Superior temporal gyrus (tissue), 1 donor: ENCODE measurements around the gene DCBLD2.

Source experiments
- DNase-seq: peaks from one replicate; pipeline ENCODE4 v3.0.0-alpha.2; 2016; ENCODE audit errors: extremely low spot score

Gene DCBLD2

DNA sequence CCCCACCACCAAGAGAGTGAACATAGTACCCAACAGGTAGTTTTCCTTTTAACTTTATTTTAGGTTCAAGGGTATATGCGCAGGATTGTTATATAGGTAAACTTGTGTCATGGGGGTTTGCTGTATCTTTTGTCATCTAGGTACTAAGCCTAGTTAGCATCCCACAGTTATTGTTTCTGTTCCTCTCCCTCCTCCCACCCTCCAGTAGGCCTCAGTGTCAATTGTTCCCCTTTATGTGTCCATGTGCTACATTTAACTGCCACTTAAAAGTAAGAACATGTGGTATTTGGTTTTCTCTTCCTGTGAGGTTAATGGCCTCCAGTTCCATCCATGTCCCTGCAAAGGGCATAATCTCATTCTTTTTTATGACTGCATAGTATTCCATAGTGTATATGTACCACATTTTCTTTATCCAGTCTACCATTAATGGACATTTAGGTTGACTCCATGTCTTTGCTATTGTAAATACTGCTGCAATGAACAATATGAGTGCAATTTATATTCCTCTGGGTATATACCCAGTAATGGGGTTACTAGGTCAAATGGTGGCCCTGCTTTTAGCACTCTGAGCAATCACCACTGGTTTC is 72.2 kb downstream of the DCBLD2 start:
- no peak for DNase-seq

GRCh38 chr3:98827221-98827920 is 74.1 kb downstream of the DCBLD2 start:
- no peak for DNase-seq

GRCh38 chr3:98826126-98826525 is 75.4 kb downstream of the DCBLD2 start:
- DNase-seq, result no peak

DNA sequence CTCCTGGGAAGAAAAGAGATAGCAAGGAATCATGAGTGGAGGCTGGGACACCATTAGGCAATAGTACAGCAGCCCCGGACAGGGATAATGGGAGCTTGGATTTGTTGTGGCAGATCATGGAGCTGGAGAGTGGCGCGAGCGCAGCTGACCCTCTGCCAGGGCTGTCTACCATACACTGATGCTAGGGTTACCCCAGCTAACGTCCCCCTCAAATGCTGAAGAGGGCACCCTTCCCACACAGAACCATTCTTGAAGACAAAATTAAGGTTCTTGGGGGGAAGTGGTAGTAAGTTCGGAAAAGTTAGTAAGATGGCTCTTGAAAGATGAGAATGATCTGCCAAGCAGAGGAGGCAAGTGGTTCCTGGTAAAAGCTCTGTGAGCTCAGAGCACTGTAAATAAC is 77.2 kb downstream of the DCBLD2 start:
- DNase-seq, result no peak

DNA sequence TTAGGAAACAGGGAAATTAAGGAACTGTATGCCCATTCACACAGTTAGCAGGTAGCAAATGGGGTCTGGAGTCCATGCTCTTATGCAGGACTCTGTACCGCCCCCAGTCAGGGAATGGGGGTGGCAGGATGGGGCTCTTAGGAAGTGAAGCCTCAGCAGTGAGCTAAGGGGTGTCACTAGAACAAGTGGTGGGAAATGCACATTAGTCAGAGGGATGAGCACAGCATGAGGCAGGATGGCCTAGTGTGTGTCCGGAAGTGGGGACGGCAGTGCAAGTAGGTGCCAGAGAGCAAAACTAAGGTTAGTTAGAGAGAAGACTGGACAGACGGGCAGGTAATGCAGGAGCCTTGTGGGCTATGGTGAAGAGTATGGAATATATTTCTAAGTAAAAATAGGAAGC is 77.7 kb downstream of the DCBLD2 start:
- no peak for DNase-seq

- no peak for DNase-seq
Observed at GRCh38 chr3:98821063-98821462, 80.4 kb downstream of the DCBLD2 start.

DNA sequence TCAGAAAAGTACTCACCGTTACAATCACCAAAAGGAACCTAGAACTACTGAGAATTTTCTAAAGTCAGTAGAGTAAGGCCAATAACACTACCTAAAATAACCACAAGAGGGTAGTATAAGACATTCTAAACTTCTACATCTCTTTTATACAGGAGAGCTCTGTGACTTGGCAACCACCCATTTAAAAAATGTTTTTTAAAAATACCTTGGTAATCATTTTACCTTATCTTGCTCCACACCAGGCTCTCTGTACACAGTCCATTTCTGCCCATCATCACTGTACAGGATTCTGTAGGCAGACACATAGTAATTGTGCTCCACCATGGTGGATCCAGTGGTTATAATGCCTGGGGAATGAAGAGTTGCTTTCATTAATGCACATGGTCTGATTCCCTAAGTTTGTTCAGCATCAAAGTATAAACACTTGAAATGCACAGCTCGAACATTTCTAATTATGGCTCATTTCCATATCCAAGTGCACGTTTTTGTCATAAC is 83.9 kb downstream of the DCBLD2 start:
- peak; percentile 97 for DNase-seq

DNA sequence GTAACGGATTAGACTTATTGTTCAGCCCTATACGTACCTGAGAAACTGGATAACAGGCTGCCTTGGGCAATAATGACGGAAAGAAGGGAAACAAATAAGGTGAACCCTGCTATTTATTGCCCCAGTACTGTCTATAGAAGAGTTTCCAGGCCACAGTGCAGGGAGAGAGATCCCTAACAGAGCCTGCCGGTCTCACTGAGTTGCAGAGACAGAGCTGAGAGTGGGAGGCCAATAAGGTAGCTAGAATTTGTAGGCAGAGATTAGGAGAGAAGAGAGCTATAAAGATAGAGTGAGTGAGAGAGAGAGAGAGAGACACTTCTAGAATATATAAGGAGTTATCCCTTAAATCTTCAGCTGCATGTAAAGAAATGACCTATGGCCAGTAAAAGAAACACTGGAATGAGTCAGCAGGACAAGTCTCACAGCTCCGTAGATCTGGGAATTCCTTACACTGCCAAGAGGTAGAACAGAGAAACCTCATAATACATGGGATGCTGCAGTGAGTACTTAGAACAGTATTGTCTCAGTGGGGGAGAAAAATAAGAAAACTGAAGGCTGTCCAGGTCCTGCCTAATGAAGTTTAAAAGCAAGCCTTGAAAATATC is 86.6 kb downstream of the DCBLD2 start:
- DNase-seq, result no peak

DNA sequence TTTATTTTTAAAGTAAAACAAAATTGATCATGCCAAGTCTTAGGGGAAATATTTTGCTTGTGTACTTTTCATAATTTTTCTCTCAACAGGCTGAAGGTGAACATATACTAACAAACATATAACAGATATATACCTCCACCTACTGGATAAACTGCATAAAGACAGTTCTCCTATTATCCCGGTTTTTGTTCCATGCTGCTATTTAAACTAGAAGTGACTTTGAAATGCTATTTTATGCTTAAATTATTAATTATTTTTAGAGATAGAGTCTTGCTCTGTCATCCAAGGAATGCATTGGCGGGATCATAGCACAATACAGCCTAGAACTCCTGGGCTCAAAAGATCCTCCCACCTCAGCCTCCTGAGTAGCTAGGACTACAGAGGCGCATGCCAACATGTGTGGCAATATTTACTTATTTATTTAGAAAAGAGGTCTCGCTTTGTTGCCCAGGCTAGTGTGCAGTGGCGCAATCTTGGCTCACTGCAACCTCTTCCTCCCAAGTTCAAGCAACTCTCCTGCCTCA is 88.6 kb downstream of the DCBLD2 start:
- DNase-seq, result peak; percentile 82

DNA sequence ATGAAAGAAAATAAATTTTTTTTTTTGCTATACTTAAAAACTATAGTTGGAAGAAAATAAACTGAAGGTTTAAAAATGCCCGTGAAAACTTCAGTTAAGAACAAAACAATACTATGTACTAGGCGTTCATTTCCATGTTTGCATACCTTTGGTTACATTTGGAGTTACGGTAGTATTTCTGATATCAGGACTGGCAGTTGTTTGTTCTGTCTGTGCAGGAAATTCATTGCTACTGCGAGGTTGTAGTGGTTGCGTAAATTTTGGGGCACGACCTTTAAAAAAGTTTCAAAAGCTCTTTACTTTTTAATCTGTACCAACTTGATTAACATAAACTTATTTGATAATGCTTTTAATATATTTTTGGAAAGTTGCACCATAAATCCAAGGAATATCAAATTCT is 90.4 kb downstream of the DCBLD2 start:
- DNase-seq, result no peak

- DNase-seq, result no peak
Observed at GRCh38 chr3:98809557-98809956, 91.9 kb downstream of the DCBLD2 start.

- DNase-seq, result no peak
Observed at GRCh38 chr3:98808071-98808470, 93.4 kb downstream of the DCBLD2 start.

DNA sequence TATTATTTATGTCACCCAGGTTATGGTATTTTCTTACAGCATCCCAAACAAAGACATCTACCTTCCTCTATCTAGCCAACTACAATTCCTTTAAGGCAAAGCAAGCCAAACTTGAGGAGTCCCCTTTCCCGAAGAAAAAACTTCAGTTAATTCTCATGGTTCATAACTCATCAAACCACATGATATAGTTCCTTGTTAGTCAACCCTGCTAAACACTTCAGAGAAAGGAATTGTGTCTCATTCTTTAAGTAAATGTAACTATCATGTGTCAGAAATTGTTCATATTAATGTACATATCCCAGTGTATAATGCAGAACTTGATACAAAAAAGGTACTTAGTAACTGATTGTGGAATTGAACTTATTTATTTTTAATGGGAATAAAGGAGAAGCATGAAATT is 93.9 kb downstream of the DCBLD2 start:
- DNase-seq, result no peak

DNA sequence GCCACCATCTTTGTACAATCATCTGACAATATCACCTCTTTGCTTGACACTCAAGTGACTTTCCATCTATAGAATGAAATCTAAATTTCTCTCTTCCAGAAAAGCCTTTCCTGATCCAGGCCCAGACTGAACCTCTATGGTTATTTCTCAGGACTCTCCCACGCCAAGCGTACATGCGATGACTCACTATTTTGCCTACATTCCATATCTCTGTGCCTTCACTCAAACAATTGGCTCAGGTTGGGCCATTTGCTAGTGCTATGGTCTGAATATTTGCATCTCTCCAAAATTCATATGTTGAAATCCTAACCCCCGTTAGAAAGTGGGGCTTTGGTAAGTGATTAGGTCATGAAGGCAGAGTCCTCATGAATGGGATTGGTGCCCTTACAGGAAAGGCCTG is 94.5 kb downstream of the DCBLD2 start:
- DNase-seq, result no peak

DNA sequence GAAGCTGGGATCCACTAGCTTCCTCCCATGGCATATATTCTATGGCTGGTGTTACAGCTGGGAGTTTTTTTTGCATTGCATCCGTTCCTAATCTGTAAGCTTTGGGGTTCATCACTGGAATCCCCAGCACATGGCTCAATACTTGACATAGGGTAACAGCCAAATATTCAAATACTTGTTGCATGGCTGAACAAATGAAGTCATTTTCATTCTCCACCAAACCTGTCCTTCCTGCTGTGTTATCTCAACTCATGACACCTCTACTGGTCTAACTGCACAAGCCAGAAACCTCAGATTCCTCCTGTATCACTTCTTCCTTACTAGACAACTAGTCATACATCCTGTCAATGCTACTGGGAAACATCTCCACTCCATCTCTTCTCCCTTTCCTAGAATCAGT is 95.0 kb downstream of the DCBLD2 start:
- no peak for DNase-seq

- DNase-seq, result no peak
Observed at GRCh38 chr3:98805571-98805970, 95.9 kb downstream of the DCBLD2 start.

DNA sequence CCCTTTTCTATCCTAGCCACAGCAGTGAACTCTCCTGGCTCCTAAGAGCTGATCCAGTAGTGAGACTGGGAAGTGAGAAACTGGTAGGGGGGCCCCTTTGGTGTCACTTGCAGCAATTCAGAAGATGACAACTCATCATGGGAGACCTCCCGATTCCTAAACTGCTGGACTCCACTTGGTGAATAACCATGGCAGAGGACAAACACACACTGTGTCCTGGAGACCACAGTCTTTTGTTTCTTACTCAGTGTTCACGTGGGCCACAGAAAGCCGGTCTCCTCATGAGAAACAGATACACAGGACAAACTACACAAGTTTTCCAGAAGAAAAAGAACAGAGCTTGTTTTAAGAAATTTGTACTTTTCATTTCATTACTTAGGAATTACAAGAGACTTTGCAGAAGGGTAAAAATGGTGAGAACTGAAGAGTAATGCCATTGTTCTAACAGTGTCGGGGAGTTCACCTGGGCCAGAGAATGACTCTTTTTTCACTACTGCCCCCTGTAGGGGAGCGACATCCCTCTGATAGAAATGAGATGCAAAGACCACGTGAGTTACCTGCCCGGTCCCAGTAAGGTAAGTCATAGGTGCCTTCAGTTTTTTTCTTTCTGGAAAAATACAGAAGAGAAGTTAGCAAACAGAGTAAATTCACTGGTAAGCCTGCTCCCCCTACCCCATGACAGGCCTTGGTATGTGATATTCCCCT is 100.3 kb downstream of the DCBLD2 start:
- DNase-seq, result no peak

DNA sequence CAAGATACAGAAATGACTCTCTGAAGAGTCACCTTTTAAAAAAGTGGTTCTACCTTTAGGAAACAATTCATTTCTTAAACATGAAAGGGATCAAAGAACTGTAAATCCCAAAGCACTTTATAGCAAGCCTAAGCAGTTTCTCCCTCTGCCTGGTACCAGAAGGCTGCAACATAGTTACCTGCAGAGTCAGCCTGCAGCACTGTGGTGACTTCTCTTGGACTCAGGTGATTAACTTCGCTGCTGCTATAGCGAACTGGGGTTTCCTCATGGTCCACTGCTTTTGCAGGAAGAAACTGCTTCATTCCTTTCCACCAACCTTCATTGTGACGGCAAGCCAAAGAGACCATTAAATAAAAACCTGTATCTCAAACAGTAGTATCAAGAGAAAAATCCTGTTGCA is 101.1 kb downstream of the DCBLD2 start:
- no peak for DNase-seq

DNA sequence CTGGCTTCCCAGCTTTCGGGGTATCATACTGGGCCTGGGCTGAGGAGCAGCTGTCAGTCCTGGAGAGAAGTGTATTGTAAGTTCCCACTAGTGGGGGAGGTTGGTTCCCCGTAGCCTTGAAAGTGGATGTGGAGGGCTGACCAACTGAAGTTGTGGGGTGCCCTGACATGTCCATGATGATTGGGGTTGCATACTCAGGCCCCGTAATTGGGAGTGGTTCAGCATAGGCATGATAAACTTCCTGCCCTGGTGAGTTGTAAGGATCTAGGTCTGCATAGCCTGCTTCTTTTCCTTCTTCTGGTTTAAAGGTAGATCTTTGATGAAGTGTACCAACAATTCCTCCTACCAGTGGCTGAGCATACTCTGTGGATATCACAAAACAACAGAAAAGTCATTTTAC is 102.0 kb downstream of the DCBLD2 start:
- no peak for DNase-seq

DNA sequence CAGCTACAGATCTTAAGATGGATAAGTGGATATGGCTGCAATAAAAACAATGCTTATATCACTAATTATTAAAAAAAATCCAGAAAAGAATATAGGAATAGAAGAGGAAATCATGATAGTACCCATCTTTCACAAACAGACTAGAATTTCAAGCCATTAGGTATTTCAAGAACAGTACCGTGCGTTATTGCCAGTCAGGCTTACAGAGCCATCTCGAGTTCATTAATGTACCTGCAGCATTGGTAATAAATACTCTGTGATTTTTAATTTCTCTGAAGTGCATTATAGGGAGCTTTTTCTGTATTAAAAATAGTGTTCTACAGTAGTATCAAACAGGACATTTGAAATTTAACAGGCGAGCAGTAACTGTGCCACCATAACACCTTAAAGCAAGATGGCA is 102.7 kb downstream of the DCBLD2 start:
- DNase-seq, result peak; percentile 13

- peak; percentile 26 for DNase-seq
Observed at GRCh38 chr3:98797905-98798304, 103.6 kb downstream of the DCBLD2 start.

DNA sequence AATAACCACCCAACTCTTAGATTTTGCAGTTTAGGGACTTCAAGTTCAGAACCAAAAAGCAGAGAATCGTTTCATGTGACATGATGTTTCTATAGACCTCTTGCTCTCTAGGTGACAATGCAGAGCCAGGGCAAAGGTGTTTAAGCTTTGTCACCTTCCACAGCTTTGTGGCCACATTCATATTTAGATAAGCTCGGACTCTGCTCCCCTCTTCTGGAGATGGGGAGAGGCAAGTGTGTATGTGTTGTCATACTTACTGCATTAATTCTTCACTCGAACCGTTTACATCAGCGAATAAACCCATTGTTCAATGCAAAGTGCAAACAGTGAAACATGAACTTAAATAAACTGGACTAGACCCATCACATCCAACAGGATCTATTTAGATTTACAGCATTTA is 105.2 kb downstream of the DCBLD2 start:
- no peak for DNase-seq
